ENCODE measurements around the gene SLC18A3.

The SLC18A3 gene

DNA sequence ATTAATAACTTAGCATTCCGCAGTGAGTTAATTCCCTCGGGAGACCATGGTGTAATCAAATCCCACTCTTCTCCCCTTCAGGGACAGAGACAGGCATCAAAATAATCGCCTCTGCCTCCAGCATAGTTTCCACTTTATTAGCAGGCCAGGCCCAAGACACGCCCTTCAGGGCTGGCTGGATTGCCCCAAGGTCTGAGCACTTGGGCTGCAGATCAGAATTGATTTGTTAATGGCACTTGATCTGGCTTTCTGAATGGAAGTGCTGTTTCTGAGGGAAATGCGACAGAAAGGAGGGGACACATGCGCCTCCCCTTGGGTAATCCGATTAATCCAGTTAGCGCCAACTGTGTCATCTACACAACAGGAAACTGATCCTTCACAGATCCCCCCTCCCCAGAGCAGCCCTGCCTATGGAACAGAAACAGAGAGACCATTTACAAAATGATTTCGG lies 19.3 kb downstream of the SLC18A3 start:
- no peak for DNase-seq

DNA sequence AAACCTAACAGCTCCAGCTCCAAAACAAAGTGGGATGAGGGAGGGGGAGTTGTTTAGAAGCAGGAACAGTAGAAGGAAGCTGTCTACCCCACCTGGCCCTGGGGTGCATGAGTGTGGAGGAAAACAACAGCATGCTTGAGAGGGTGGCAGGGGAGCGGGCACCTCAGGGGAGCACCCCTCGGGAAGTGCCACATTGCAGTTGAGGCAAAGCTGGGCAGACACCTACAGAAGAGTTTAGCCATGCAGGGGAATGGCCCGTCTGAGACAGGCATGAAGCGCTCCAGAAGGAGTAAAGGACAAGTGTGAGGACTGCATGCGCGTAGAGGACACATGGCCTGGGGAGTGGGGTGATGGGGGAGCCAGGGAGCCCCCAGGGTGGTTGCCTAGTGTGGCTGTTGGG lies 21.9 kb downstream of the SLC18A3 start:
- DNase-seq = no peak

DNA sequence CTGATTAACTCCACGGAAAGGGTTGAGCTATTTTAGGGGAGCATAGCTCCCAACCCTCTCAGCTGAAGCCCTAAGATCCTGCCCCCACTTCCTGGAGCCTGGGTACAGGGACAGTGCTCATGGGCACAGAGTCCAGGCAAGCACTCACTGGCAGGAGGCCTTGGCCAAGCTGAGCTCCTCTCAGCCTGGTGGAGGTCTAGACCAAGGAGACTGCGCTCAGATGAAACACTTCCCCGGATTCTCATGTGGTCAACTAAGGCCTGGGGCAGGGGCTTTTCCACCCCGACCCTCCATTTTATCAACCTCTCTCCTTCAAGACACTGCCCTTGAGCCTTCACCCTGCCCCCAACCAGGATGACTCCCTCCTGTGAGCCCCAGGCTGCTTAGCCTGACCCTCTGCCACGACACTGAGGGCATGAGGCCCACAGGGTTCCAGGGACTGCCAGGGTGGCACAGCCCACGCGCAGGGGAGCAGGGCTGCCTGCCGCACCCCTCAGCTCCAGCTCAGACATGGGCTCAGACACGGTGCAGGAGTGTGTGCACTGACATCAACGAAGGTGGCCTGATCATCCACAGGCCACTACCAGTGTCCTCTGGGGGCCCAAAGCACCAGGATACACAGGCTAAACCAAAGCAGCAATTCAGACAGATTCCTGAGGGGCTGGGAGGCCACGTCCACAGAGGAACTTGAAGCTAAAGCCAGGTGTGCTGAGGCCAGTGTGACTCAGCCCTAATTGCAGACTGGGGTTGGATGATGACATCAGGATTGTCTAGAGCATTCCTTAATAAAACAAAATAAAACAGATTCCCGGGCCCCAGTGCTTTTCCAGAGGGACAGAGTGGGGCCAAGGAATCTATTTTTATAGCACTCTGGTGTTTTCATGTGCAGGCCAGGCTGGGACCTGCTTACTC lies 22.6 kb downstream of the SLC18A3 start:
- DNase-seq = no peak

DNA sequence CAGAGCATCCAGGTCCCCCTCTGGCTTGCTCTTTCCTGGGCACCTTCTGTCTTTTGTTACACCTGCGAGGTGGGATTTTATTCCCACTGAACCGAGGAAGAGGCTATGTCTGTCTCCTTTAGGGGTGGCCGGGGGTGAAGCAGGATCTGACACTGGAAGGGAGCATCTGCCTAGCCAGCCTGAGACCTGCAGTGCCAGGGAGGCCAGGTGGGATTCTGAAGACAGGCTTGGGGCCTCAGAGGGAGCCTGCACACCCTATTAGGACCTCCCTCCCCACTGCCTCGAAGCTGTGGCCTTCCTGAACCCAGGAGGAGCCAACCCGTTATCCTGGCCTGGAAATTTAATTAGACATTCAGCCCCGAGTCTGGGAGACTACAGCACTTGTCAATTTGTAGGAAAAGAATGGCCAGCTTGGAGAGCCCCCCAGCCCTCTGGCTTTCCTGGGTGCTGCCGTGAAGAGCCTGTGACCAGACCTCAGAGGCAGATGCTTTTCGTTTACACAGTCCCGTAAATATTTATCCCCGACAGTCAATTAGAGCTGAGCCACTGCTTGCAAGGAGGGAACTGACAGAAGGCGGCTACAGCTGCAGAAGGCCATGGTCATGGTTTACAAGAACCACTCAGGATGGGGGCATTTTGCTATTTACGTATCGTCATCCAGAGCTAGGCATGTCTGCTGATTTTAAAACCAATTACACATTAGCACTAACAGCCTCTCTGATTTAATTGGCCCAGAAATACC lies 23.4 kb downstream of the SLC18A3 start:
- no peak for DNase-seq

DNA sequence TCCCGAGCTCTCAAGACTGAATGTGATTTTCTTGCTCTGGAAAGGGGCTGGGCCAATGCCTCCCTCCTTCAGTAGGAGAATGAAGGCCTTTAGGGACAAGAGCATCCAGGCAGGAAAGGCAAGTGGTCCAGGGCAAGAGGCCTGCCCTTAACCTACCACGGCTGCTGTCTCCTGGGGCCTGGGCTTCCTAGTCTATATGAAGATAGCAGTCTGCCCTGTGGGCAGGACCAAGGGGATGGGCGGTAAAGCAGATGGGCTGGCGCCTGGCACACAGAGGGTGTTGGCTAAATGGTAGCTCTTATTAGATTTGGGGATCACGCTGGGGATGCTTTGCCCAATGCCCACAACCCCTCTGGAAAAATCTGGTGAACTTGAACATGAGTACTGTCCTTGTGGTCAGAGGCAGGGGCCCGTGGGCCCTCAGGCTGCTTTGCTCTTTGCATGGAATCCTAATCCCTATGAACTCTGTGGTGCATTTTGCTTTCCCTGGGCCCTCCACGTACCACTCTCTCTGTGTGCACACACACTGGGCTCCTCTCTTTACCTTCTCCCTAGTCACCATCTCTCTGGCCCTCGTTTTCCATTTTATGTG lies 24.1 kb downstream of the SLC18A3 start:
- no peak for DNase-seq

DNA sequence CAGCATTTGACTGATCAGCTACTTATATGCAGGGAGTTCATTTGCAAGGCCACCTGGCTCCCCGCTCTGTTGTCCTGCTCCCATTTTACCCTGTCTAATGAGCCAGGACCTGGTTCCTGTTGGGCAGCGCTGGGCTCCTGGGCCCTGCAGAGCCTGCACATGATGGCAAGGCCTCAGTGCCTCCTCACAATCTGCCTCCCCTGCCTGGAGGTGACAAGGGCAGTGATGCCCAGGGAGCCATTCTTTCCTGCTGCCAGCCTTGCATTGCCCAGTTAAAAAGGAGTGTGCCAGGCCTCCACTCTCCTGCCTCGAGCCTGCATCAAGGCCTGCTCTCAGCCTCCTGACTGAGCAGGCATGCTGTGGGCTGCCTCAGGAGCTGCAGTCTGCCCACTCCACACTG lies 32.2 kb downstream of the SLC18A3 start:
- no peak for DNase-seq

DNA sequence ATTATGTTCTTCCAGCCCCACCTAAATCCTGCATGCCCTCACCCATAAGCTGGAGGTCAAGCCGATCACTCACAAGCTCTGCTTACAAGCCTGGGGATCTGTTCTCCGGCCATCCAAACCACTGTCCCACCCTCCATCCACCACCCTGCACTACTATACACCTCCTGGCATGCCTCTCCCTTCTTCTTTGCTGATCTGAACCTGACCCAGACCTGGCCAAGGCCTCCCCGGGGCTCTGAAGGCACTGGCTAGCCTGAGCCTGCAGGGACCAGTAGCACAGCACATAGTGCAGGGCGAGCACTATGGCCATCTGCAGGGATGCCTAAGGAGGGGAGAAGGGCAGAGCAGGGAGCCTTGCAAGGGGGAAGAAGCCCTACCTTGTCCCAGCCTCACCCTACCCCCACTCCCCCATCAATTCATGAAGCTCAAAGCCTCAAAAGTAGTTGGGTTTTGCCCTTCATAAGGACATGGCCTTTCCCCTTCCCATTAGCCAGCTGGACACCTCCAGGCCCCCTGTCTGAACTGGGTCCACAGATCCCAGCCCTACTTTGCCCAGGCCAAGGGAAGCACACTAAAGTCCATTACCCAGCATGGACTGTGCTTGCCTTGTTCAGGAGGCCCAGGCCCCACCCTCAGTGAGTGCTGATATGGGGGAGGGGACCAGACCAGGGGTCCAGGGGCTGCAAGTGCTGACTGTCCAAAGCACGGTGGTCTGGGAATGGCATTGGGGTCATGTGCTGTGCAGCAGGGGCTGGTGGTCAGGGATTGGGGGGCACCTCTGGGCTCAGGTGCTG lies 33.3 kb downstream of the SLC18A3 start:
- DNase-seq = no peak

DNA sequence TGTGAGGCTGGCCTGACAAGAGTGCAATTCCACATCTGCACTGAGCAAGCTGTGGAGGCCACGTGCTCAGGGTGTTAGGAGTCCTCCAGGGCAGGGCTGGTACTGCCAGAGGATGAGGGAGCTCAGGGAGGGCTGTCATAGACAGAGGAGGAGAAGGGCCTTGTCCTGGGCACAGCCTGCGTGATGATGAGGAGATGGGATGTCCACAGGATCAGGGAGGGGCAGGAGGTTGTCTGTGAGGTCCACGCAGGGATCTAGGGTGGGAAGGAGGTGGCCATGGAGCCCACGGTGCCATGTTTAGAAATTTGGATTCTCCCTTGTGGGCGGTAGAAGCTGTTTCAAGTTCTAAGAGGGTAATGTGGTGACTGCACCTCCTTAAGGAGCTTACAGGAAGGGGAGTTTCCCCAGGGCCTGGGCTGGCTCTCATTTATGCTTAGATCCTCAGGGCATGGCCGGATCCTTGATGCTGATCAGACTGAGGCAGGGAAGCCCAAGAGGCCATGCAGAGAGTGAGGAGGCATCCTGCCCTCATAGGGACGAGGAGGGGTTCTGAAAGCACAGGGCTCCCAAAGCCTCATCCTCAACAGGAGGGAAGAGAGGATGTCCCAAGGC lies 34.0 kb downstream of the SLC18A3 start:
- DNase-seq = no peak

DNA sequence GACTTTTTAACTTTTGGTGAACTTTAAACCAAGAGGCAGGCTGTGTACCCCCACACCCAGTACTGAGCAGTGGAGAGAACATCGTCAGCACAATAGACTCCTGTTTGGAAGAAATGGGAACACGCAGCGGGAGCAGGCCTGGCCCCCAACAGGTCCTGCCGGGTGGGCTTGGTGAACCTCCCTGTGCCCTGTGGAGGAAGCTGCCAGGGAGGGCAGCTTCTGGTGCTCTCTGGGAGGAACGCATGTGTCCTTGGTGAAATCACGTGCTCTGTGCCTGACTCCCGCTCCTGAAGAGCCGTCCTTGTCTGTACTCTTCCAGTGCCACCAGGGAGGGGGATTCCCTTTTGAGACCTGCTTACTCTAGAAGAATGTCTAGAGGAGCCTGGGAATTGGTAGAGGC lies 35.3 kb downstream of the SLC18A3 start:
- no peak for DNase-seq

DNA sequence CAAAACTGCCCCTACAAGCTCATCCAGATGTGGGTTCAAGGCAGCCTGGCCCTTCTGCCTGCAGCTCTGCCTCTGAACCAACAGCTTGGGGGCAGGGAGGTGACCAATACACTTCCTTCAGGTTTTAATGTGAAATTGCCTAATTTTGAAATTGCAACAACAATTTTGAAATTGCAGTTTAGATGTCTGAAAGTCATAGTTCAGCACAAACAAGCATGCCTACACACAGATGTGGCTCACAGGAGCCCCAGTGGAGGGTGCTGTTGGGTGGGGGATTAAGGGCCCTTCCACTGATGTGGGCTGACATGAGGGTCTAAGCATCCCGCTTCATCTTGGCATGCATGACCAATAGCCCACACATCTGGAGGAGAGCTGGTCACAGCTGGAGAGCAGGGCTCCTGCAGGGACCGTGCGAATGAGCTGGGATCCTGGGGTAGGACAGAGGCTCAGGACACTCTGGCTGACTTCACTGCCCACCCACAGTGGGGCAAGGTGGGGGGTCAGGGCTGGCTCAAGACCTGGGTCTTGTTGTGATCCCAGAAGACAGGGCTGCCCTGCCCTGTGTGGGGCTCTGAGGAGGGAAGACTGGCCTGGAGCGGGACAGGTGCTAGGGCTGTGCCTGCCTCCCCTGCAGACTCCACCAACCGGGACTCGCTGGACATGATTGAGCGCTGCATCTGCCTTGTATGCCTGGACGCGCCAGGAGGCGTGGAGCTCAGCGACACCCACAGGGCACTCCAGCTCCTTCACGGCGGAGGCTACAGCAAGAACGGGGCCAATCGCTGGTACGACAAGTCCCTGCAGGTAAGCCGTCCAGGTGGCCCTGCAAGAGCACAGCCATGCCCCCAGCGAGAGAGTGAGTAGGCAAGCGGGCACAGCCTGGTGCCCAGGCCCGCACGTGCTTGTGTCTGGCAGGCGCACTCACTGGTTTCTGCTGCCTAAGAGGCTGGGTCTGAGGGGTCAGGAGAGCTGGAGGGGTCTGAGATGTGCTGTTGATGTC lies 36.1 kb downstream of the SLC18A3 start:
- DNase-seq = no peak

DNA sequence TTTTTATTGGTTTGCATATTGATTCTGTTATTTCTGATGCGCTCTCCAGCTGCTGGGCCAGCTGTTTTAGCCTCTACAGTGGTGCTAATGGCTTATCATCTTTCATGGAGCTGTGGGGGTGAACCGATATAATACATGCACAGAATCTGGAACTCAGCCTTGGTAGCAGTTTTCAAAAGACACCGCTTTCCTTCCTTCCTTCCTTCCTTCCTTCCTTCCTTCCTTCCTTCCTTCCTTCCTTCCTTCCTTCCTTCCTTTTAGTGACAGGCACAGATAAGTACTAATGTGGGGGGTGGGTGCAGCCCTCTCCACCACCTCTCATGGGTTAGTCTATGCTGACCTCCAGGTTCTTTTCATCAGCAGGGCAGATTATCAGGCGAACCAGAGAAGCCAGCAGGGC lies 37.4 kb downstream of the SLC18A3 start:
- no peak for DNase-seq

DNA sequence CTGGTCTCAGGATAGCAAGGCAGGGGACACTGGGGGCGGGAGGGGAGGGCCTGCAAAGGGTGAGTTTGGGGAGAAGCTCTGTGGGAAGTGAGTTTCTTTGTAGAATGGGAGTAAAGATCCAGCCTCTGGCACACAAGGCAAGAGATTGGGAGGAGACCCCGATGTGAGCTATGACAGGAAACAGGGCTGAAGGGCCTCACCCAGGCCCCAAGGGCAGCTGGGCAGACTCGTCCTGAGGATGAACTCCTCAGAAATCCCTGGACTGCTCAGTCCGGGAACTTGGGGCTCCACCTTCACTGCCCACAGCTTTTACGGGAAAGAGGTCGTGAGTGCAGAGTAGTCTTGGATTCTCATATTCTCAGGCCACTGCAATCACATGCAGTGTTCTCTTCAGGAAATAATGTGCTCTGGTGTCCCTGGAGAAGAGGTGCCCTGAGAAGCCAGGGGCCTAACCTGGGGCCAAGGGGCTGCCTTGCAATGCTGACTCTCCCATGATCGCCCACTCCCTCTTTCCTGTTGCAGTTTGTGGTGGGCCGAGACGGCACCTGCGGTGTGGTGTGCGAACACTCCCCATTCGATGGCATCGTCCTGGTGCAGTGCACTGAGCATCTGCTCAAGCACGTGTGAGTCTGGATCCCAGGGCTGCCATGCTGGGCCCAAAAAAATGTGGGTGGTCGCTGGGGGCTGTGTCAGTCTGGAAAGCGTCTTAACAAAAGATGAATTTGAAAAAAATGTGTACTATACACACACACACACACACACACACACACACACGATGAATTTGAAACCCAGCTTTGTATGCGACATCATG lies 38.1 kb downstream of the SLC18A3 start:
- DNase-seq = no peak

DNA sequence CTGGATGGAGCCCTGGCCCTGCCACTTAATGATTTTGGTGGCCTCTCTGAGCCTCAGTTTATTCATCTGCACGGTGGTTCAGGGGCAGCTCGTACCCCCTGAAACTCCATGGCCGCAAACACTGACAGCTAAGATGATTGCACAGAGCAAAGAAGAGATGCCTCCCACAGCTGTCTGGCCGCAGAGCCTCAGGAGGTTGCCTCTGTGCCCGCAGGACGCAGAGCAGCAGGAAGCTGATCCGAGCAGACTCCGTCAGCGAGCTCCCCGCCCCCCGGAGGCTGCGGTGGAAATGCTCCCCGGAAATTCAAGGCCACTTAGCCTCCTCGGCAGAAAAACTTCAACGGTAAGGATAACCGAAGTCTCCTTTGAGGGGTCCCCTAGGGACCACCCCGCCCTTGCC lies 39.2 kb downstream of the SLC18A3 start:
- DNase-seq = no peak

DNA sequence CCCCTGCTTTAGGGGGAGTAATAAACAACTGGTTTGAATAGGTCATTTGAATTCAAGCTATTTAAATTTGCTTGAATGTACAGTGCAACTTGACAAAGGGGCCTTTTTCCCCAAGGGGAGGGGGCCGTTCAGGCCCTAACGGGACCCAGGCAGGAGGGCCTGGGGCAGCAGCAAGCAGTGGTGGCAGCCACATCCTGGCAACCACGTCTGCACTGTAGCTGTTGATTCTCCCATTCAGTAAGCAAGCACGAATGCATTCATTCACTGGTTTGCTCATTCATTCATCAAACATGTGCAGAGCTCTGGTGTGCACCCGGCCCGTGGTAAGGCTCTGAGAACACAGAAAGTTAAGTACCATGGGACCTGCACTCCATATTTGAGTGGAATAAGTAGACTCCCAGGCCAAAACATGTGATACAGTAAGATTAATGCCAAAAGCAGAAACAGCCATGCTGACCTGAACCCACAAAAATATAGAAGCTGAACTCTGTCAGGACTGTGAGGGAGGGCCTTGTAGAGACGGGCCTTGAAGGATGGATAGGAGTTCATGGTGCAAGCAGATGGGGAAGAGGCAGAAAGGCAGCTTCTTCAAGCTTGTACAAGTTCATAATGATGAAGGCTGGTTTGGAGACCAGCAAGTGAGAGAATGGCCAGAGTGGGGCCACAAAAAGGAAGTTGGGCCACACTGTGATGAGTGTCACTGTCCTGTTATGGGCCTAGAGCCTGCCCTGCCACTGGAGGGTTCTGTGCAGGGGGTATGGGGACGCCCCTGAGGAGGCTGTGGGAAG lies 40.0 kb downstream of the SLC18A3 start:
- no peak for DNase-seq

DNA sequence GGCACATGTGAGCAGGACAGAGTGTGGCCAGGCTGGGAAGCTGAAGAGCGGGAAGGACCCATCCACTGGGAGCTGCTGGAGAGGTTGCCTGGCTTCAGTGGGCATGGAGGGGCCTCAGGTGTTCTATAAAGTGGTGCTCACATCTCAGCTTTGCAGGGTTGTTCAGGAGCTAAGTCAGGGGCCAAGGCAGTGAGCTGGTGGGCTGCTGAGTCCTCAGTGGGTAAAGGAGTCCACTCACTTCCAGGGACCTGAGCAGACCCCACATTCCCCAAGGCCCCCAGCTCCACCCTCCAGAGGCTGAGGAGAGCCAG lies 40.6 kb downstream of the SLC18A3 start:
- DNase-seq = no peak

DNA sequence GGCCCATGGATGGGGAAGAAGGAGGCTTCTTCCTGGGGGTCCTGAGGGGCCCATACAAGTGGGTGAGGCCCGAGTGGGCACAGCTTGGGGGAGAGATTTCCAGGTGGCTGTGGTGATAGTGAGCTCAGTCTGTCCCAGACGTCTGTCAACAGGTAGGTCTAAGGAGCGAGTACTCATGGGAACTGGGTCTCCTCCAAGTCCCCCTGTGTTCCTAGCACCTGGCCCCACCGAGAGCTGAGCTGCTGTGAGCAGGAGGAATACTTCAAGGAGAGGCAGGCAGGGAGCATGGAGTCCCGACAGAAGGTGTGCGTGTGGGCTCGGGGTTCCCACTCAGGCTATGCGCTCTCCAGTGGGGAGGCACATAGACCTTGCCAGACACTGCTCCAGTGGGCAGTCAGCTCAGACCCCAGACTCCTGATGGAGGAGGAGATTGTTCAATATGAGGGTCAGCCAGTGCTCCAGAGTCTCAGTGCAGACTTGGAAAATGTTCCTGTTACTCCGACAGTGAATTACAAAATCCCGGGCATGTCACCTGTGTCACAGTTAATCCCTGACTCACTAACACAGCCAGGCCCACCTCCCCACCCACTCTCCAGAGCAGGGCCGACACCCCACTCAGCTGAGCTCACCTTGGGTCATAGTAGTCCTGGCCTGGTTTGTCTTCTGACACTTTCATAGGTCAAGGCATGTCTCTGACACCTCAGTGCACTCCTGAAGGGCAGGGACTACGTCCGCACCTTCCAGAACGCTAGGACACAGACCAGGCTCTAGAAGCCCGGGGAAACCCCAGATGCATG lies 41.1 kb downstream of the SLC18A3 start:
- no peak for DNase-seq

DNA sequence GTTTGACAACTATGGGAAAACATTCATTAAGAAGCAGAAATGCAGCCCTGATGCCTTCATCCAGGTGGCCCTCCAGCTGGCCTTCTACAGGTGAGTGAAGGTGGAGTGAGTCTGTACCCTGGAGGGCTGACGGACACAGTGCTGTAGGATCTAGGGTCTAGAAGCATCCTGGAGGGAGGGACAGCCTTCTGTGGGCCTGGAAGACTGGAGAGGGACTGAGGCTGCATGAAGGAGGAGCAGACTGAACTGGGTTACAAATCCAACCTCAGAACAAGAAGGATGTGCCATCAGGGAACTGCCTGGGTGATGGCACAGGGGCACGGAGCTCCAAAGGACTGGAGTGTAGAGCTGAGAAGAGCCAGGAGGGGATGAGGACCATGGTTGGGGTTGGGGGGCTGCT lies 41.8 kb downstream of the SLC18A3 start:
- DNase-seq = no peak

DNA sequence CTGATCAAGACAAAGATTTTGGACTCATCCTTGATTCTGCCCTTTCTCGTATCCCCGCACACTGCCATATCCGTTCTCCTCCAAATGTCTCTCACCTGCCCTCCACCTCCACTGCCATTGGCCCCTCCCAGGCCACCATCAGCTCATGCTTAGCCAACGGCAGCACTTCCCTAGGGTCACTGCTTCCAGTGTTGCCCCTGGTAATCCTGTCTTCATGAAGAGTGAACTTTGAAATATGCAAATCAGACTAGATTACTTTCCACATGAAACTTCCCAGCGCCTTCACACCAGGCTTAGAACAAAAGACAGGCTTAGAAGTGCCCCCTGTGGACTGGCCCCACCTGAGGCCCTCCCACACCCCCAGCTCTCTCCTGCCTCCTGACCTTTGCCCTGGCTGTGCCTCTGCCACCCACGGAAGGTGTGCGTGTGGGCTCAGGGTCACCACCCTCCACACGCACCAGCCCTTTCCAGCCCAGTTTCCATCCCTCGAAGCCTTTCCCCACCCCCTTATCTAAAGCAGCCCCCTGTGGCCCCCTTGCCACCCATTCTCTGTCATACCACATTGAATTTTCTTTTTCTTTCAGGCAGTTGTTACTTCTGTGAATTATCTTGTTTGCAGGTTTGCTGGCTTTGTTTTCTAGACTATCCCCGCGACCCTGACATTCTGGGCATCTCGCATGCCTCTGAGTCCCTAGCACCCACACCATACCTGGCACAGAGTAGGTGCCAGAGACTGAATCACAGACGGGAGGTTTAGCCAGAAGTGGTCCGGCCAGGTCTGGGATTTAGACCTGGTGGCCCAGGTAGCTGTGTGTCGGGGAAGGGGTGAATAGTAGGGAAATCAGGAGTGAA lies 42.5 kb downstream of the SLC18A3 start:
- DNase-seq = no peak

Measured in bone marrow (tissue), 2 donors.